ENCODE data around the gene PROZ. TPM values are rescaled to one million over a fixed set of nuclear protein-coding genes. Genes with fewer than 3 reads are reported as not detected.

The PROZ gene
- total RNA-seq, 1 experiment from 2014 or later = not detected

DNA sequence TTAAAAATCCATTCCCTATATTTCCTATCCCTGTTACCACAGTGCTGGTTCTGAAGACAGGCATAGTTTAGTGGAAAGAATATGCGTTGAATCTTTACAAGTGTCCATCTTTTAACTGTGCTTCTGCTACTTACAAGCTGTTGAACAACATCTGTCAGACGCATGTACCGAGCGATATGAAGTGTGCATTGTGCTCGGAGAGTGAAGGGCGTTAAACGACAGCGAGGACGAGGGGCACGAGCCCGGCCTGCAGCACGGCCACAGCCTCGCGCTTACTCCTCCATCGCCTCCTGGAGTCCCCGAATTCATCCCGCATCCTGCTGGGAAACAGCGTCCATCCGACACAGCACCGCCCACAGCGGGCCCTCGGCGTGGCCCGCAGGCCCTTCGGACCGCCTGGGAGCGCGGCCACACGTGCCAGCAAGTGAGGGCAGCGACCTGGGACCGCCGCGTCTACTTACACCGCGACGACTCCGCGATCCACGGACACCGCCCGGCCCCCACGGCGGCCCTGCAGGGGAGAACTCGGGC, 49.5 kb downstream of the PROZ start:
- DNase-seq (ENCODE audit: low spot score) = no peak

DNA sequence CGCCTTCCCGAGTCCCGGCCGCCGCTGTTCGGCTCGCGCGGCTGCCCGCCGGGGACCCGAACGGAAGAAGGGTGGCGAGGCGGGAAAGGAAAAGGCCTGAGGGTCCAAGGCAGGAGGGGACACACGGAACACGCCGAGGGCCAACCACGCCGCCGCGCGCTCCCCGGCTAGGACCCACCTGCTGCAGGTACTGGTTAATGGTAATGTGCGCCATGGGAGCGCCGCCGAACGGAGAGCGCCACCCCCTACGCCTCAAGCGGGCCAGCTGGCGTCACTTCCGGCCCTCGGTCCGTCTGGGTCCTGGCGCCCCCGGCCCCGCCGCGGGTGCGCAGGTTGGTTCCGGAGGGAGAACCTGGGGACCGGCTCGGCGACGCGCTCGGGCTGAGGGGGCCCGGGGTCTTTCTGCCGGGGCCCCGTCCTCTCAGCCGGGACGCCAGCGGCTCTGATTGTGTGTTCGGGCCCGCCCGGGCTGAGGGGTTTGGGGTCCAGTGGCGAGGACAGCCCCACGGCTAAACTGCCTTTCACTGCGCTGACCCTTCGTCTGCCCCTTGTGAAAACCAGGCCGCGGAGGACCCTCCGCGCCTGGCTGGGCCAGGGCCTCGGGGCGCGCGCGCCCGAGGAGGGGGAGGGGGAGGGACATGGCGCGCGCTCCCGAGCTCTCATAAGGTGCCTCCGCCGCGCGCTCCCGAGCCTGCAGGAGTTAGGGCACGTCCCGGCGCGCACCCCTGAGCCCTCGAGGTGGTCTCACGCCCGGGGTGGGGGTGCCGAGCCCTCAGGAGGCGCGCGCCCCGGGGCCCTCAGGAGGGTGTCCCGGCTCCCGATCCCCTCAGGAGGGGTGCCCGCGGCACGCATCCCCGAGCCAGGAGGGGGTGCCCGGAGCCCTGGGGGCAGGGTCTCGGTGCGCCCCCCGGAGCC, 50.2 kb downstream of the PROZ start, which contains the start of gene PCID2:
PCID2 (minus strand) TSS at position 249 of the 915 bp plus-strand sequence; CDS start at position 214, 35 bp downstream.
- DNase-seq (ENCODE audit: low spot score) = peak; percentile 76

GRCh38 chr13:113209336-113209758, 50.9 kb downstream of the PROZ start, which contains the start of gene CUL4A:
TSS of gene CUL4A (plus strand) at chr13:113209613. CDS start at chr13:113209628, 15 bp downstream.
- DNase-seq (ENCODE audit: low spot score) = peak; percentile 45

GRCh38 chr13:113209759-113210421, 51.4 kb downstream of the PROZ start:
- DNase-seq (ENCODE audit: low spot score) = peak; percentile 38

DNA sequence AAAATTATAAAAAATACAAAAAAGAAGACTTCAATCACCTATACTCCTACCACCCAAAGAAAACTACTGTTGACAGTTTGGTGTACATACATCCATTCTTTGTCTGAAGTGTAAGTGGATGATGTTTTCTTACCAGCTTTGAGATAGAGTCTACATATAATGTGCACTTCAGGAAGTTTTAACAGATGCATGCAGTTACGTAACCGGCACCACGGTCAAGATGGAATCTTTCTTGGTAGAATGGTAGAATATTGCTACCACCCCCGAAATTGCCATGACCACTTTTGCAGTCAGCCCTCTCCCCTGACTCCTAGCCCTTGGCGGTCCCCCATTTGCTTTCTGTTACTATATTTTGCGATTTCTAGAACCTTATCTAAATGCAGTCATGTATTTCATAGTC, 52.4 kb downstream of the PROZ start:
- no peak for DNase-seq (ENCODE audit: low spot score)

- no peak for DNase-seq (ENCODE audit: low spot score)
Measured at GRCh38 chr13:113211774-113212173, 53.3 kb downstream of the PROZ start.

- peak; percentile 79 for DNase-seq (ENCODE audit: low spot score)
Measured at GRCh38 chr13:113216254-113217048, 58.0 kb downstream of the PROZ start.

- DNase-seq (ENCODE audit: low spot score) = no peak
Measured at GRCh38 chr13:113218586-113218985, 60.1 kb downstream of the PROZ start.

GRCh38 chr13:113219256-113219940, 61.0 kb downstream of the PROZ start:
- no peak for DNase-seq (ENCODE audit: low spot score)

GRCh38 chr13:113220141-113220598, 61.7 kb downstream of the PROZ start:
- no peak for DNase-seq (ENCODE audit: low spot score)

DNA sequence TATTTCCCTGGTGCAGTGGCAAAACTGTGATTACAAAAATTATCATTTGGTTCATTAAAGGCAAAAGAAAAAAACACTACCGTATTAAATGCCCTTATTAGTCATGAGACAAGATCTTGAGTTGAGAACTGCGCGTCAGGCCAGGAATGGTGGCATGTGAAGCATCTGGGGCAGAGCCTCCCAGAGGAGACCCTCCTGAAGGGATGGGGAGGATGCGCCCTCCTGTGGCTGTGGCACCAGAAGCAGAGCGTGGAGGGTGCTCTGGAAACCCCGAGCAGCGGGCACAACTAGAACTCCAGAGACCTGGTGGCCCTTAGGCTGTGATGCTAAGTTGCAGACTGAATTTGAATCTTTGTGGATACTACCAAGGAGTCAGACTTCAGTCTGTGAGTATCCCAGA, 62.4 kb downstream of the PROZ start:
- no peak for DNase-seq (ENCODE audit: low spot score)

Other genes starting within 250 kb of the PROZ start
- 12.4 and 14.1 TPM in 2 replicates for gene MCF2L, start 189.4 kb upstream of the PROZ start, total RNA-seq (2014; rRNA removed; shearing (Covaris generic))
- 0.05 TPM in 1 of 2 replicates, not detected in the other for gene F7, start 52.9 kb upstream of the PROZ start, total RNA-seq (2014; rRNA removed; shearing (Covaris generic))
- 0.29 and 0.36 TPM in 2 replicates for gene F10, start 35.8 kb upstream of the PROZ start, total RNA-seq (2014; rRNA removed; shearing (Covaris generic))
- gene PCID2, start 50.0 kb downstream of the PROZ start, total RNA-seq (2014; rRNA removed; shearing (Covaris generic)) = 215 and 265 TPM in 2 replicates
- 142 and 154 TPM in 2 replicates for gene CUL4A, start 51.0 kb downstream of the PROZ start, total RNA-seq (2014; rRNA removed; shearing (Covaris generic))
- 285 and 287 TPM in 2 replicates for gene LAMP1, start 138.6 kb downstream of the PROZ start, total RNA-seq (2014; rRNA removed; shearing (Covaris generic))
- gene GRTP1, start 205.5 kb downstream of the PROZ start, total RNA-seq (2014; rRNA removed; shearing (Covaris generic)) = not detected in 2 replicates

Data from A172 (cell line).